HG03108 (cell line): ENCODE data around the gene MRPS25.

Experiments used
- ATAC-seq: cut with Tn5 transposase; IDR thresholded peaks from one replicate; pipeline ENCODE4 v1.9.1; 2021; ENCODE audit warnings: moderate library complexity; ENCODE audit not compliant: unreplicated experiment

The MRPS25 gene

DNA sequence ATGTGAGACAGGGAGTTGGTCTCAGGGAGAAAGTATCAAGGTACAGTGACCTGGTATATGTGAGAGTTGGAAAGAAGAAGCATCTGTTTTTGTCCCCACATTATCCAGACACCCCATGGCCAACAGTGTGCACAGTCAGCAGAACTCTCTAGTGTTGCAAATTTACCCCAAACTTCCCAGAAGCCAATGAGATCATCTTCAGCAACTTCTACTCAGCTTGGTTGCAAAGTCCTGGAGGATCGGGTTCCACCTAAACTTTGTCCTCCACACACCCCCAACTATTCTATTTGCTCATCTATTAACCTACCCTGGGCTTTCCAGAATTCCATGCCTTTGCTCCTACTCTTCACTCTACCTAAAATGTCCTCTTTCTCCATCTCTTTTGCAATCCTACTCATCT, 18.1 kb upstream of the MRPS25 start:
- ATAC-seq: no peak

DNA sequence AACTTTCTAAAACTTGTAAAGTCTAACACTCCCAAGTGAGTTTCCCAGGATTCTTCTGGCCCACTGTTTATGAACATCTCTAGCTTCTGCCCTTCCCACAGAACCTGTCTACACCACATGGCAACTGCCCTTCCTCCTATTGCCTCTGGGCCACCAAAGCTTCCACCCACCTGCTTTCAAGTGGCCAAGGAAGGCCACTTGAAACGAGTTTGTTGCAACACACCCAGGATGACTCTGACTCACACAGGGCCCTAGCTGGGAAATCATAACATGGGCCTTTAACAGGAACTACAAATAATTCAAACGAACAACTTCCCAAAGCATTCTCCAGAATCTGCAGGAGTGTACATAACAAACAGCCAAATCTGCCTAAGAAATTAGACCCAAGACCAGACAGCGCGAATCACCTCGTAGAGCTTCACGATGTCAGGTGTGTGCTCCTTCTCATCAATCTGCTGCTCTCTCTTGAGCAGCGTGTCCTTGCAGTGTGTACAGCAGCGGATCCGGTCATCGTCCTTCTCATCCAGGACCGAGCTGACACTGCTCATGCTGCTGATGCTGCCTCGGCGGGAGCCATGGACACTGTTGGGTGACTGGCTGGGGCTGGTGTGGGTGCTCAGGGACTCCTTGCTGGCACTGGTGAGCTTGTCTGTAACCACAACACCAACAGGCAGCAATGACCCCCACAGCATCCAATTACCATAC, 17.0 kb upstream of the MRPS25 start:
- ATAC-seq: no peak

DNA sequence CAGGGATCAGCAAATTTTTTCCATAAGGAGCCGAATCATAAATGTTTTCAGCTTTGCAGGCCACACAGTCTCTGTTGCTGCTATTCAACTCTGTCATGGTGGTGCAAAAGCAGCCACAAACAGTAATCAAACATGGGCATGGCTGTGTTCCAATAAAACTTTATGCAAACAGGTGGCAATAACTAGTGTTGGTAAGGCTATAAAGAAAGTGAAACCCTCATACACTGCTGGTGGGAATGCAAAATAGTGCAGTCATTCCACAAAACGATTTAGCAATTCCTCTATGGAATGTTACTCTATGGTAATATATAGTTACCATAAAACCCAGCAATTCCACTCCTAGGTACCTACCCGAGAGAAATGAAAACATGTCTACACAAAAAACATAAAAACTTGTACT, 14.0 kb upstream of the MRPS25 start:
- ATAC-seq: no peak

DNA sequence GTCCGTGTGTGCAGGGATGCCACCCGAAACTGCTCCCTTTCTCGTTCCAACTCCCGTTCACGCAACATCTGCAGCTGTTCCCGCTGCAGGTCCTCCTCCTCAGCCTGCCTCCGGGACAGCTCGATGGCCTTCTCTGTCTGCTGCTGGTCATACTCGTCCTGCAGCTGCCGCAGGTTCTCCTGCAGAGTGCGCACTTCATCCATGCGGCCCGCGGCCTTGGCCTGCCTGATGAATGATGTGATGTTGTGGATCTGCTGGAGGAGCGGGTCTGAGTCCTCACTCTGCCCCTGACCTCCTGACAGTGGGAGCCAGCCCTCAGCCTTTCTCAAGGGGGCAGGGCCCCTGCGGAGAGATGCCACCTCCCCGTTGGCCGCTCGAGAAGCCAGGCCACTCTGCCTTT, 9.4 kb upstream of the MRPS25 start:
- ATAC-seq: no peak

DNA sequence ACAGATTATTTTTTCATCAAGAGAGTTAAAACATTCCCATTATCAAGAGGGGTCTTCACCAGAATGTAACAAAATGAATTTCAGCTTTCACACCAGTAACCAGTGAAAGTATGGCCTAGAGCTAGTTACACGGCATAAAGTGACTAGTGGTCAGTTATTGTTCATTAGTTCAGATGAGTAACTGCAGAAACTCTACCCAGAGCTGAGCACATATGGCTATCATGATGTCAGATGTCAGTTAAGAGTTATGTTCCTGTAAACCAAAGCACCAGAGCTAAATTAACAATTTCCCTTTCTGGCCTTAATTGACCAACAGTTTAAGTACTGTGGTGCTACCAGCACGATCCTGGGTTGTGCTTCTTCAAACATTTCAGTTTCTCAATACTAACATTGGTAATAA, 6.6 kb upstream of the MRPS25 start:
- no peak for ATAC-seq

DNA sequence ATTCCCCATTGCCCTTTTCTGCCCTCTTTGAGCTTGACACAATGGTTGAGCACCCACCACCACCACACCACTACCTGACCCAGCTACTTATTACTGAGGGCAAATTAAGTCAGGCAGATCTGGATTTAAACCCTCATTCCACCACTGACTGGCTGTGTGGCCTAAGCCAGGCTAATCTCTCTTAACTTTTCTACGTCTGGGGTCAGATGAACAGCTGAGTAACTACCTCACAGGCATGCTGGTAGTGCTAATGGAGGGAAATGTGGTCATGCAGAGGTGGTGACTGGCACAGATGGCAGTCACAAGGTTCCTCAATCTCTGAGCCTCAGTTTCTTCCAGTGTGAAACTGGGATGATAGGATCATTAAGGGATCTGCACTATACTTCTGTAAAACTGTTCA, 4.3 kb upstream of the MRPS25 start:
- ATAC-seq: no peak

DNA sequence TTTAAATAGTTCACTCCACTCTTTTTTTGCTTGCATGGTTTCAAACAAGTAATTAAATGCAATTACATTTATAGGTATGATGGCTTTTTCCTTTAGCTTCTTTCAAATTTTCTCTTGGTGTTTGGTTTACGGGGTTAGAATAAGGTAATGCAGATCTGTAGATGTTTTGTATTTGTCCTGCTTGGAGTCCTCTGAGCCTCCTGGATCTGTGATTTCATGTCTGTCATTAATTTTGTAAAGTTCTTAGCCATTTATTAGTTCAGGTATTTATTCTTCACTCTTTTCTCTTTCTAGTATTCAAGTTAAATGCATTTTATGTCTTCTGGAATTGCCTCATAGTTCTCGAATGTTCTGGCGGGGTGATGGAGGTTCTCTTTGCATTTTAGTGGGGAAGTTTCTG, 1.4 kb upstream of the MRPS25 start:
- no peak for ATAC-seq

DNA sequence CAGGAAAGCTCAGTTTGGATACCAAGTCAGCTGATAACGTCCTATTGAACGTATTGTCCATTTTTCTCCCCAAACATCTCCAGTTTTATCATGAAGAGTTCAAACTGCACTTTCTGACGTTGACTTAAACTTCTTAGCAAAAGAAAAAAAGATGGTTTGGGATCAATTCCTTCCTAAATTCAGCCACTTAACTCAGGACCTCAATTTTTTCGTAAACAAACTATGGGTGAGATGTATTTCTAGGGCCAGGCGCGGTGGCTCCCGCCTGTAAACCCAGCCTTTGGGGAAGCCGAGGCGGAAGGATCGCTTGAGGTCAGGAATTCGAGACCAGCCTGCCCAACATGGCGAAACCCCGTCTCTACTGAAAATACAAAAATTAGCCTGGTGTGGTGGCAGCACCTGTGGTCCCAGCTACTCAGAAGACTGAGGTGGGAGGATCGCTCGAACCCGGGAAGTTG, 464 bp upstream of the MRPS25 start:
- ATAC-seq: no peak

DNA sequence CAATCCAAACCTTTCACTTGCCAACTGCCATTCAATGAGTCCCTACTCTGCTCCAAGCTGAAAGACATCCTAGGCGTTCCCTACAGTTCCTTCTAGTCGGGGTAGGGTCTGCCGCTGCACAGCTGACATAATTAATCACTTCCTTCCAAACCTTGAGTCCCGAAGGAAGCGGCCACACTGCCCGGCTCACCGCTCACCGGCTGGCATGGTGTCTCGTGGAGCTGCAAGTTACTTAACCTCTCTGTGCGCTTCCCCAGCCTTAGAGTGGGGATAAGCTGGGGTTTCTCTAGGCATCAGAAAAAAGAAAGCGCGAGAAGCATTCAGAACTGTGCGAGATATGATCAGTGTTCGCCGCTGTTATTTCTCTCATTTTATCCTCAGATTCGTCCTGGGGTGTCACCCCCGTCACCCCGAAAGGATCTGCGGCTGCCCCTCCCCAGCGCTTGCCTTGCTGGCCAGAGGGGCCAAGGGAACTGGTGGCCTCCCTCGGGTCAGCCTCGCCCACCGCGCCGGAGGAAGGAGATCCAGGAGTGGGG, 748 bp downstream of the MRPS25 start:
- no peak for ATAC-seq

DNA sequence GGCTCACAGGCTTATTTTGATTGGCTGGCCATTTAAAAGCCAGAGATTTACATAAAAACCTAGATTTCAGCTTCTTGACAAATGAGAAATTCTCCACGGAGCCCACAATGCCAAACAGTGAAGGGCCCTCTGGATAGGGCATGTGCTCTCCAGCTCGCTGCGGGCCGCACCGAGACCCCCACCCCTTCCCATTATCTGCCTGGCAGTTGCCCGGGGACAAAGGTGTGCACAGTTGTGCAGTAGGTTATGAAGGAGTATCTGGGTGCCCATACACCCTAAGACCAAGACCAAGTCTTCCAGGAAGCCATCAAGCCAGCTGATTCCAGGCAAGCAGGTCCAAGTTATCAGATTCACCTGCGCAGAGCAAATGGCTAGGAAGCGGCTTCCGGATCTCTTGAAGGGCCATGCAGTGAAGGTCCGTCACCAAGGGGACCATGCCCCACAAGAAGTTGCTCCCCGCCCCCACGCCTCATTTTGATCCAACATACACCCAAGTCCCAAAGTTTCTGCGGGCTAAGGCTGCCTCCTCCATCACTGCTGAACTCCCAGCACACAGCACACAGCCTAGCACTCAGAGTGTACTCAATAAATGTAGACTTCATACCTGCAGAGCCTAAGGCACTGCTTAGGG, 1.3 kb downstream of the MRPS25 start:
- no peak for ATAC-seq

DNA sequence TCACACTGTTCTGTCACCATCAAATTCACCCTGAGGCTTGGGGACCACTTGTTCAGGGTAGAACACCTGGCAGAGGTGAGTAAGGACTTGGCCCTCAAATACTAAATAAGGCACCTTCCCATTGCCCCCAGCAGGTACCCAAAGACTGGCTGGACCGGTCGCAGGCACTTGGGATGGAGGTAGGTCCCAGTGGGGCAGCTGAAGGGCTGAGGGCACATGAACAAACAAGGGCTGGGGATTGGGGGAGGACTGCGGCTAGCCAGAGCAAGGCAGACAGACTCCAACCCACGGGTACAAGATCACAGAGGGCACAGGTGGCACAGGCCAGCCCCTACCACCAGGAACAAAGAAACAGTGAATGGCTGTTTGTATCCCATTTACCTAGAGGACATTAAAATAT, 1.9 kb downstream of the MRPS25 start:
- ATAC-seq: no peak

DNA sequence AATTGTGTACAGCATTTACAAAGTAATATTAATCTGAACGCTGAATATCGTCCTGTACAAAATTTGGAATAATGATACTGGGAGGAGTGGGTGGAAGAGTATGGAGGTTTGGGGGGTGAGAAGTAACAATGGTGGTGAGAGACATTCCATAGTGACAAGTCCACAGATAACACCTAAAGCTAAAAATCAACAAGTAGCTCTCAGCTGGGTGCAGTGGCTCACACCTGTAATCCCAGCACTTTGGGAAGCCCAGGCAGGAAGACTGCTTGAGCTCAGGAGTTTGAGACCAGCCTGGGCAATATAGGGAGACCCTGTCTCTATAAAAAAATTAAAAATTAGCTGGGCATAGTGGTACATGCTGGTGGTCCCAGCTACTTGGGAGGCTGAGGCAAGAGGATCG, 5.1 kb downstream of the MRPS25 start:
- ATAC-seq: no peak

DNA sequence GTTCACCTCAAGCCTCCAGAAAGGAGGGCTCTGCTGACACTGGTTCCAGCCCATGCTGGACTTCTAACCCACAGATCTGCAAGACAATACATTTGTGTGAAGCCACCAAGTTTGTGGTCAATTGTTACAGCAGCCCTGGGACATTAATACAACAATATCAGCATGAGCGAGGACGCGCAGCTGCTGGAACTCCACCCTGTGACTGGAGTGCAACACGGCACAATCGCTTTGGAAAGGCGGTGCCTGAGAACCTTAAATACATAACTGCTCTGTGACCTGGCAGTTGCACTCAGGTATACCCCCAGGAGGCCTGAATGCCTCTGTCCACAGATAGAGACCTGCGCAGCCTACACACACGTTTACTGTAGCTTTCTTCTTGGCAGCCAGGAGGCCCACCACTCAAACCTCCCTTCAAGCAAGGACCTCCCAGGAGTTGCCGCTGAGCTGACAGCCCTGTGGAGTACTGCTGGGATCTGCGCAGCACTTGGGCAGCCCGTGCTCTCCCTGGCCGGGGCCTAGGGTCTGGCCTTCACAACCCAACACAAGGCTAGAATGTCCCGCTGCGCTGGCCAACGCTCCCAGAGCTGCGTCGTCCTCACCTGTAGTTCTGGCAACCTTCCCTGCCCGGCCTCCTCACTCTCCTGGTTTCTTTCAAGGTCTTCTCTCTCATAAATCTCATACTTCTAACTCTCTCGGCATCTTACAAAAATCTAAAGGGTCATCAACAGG, 8.3 kb downstream of the MRPS25 start:
- no peak for ATAC-seq

DNA sequence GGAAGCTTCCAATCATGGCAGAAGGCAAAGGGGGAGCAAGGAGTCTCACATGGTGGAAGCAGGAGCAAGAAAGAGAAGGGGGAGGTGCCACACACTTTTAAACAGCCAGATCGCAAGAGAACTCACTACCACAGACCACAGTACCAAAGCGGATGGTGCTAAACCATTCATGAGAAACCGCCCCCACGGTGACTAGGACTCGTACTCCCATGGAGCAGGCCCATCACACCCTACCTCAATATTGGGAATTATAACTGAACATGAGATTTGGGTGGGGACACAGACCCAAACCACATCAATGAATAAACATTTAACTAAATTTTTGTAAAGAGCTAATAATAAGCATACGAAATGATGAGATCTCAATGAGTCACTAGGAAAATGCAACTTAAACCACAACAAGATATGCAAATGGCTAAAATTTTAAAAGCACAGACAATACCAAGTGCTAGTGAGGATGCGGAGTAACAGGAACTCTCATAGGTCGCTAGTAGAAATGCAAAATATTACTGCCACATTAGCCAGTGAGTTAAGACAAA, 10.0 kb downstream of the MRPS25 start:
- no peak for ATAC-seq

DNA sequence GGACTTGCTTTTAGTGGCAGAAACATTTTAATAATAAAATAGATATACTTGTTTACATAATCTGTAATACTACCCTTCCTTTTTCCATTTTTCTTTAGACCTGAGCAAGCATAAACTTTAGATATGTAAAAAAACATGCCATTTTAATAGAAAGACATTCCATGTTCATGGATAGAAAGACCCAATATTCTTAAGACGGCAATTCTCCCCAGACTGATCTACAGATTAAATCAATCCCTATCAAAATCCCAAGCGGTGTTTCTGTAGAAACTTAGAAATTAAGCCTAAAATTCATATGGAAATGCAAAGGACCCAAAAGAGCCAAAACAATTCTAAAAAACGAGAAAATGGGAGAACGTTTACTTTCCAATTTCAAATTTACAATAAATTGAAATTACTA, 11.6 kb downstream of the MRPS25 start:
- ATAC-seq: no peak

DNA sequence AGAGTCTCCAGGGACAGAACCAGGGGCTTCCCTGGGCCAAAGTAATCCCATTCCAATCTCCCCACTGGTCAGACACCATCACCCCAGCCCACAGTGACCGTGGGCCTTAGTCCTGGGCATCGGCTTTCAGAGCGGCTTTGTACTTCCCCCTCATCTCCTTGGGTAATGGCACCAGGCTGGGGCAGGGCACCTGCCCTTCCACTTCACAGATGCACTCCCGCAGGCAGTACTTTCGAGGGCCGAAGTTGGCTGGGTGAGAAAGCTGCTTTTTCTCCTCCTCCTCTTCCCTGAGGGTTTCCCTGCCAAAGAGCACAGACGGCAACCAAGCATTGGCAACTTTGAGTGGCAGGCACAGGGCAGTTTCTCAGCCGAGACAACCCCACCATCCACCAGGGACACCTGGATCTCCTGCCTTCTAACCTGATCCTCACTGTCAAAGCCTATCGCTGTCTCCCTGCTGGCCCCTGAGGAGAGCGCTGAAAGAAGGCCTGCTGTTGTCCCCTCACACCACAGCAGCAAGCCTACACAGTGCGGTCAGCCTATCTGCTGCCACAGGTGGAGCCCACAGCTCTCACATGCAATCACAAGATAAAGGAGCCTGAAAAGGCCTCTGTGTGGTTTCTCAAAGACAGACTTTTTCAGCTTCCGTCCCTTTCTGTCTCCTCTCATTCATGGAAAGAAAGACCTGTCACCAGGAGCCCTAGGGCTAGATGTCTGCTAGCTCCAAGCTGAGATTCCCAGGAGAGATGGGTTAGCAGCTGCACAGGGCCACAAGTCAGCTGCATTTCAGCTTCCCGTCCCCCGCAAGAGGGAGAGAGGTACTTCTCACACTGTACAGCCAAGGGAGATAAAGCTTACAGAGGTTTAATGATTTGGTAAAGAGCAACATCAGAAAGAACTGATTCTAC, 12.5 kb downstream of the MRPS25 start:
- no peak for ATAC-seq

DNA sequence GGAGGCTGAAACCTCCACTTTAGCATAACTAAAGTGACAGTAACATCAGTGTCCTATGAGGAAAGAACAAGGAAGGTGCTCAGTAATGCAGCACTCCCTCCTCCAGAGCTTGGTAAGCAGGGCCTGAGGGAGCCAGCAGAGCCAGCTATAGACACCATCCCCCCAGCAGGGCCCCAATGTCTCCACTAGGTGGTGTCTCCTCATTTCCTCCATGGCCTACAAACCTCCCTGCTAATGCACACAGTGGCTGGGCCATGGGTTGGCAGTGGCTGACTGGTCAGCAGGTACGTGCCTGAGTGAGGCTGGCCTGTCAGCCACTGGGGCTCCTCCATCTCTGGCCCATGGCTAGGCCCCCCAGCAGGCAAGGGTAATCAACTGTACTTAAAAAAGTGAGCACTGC, 13.6 kb downstream of the MRPS25 start:
- ATAC-seq: peak; percentile 51

DNA sequence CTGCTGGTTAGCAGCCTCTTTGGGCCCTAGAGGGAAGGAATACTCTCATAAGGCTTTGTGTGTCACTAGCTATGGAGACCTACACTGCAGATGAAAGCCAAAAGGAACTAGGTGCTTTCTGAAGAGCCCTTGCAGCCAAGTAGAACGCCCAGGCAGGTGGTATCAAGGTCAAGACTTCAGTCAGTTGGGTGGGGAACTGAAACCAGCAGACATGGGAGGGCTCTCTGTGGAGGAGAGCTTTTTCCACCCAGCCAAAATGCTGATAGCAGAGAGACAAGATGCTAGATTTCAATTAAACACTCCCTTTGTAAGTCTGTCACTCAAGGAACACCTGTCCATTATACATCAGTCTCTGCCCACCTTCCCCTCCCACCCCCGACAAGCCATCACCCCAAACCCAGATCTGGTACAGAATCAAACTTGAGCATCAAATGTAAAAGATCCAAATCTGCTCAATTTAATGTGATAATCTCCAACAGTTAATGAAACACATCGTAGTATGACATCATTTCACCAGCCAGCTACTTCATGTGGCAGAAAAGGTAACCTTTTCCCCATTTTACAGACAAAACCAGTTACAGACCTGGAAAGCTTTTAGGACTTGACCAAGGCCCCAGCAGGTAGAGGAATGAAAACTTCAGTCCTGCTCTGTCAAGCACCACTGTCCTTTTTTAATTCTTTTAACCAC, 14.6 kb downstream of the MRPS25 start:
- ATAC-seq: peak; percentile 83

DNA sequence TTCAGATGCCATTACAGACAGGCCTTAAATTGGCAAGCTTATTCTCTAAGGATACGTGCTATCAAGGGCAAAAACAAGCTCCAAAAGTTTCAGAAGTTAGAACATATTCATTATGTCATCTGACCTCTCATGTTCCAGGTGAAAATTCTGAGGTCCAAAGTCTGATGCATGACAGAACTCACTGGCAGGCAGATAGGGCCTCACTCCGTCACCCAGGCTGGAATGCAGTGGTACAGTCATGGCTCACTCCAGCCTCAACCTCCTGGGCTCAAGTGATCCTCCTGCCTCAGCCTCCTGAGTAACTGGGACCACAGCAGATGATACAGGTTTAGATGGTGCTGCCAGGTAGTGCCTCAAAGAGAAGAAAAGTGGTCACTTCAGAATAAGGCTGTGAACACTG, 15.5 kb downstream of the MRPS25 start:
- ATAC-seq: no peak

DNA sequence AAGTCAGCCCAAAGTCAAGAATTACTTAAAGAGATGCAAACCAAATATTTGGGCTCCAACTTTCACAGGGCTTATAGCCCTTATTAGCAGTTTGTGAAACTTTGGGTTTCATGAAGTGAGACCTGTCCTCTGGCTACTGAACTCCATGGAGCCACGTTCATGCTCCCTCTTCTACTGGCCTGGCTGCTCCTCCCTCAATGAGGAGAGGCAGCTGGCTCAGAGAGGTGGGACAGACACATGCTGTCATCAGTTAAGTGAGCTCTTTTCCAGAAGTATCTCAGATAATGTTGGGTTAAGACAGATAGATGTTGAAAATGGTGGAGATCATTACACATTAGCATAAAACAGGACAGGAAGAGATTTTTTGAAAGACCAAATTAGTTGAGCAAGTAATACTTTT, 19.4 kb downstream of the MRPS25 start:
- ATAC-seq: no peak
